ENCODE measurements around the gene MBOAT2. TPM values are rescaled to one million over a fixed set of nuclear protein-coding genes. Genes with fewer than 3 reads are reported as not detected.

The MBOAT2 gene
- total RNA-seq, 1 donor from 2014 or later: 5.0 TPM

DNA sequence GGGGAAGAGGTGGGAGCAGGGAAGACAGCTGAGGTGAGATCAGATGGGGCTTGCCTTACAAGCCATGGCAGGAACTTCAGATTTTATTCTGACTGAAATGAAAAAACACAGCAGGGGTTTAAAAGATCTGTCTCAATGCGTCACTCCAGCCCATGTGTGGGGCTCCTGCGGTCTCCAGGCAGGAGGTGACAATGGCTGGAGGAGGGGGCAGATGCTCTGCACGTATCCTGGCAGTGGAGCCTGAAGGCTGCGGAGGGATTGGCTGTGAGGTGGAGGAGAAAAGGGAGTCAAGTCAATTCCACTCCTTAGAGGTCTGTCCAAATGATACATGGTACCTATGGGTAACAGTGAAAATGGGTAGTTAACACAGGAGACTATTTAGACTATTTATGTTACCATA lies 125.6 kb downstream of the MBOAT2 start:
- Mint-ChIP-seq H3K36me3 (ENCODE audit: low read depth) (no peaks in the 10 kb centered on the region), H3K4me1 (no peaks in the 10 kb centered on the region), H3K27me3 (peaks cover 1% of the 10 kb centered on the region), H3K9me3 (no peaks in the 10 kb centered on the region), H3K4me3 (no peak overlapping the region), H3K27ac (no peak overlapping the region)
- intact Hi-C loops (cut with micrococcal nuclease): no loop called here
- DNase-seq: no peak

DNA sequence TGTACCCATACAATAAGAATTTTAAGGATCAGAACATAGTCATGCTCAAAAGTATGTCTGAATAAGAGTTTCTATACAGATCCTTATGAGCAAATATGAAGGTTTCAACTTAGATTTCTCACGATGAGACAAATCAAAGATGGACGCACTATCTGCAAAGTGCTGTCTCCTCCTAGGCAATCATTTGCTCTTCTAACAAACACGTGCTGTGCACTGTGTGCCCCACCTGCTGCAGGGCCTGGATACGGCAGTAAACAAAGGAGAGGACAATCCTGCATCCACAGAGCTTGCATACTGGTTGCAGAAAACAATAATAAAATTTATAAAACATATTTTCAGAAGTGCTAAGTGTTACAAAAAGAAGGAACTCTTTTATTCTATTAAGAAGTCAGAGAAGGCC lies 126.2 kb downstream of the MBOAT2 start:
- peaks cover 1% of the 10 kb centered on the region for H3K27me3 Mint-ChIP-seq
- no peak overlapping the region for H3K27ac Mint-ChIP-seq
- H3K4me3 Mint-ChIP-seq: no peak overlapping the region
- no peaks in the 10 kb centered on the region for H3K4me1 Mint-ChIP-seq
- no peaks in the 10 kb centered on the region for H3K9me3 Mint-ChIP-seq
- no peak for DNase-seq
- intact Hi-C loops (cut with micrococcal nuclease): no loop called here
- H3K36me3 Mint-ChIP-seq (ENCODE audit: low read depth): no peaks in the 10 kb centered on the region

DNA sequence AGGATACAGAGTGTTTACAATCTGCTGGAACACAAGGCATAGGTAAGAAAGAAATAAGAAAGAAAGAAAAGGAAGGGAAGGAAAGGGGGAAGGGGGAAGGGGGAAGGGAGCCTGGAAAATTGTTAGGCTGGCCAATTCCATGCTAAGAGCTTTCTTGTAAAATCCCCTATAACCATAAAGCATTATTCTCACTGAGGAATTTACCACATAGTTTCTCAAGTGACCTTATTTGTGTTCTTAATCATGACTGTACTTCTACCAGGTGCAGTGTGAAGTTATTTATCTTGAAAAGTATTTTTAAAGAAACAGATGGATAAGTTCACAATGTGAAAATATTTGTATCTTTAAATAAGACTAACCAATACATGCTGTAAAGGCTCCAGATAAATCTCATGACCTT lies 126.9 kb downstream of the MBOAT2 start:
- Mint-ChIP-seq H3K9me3 (no peaks in the 10 kb centered on the region), H3K27me3 (peaks cover 1% of the 10 kb centered on the region), H3K4me3 (no peak overlapping the region), H3K36me3 (ENCODE audit: low read depth) (no peaks in the 10 kb centered on the region), H3K27ac (no peak overlapping the region), H3K4me1 (no peaks in the 10 kb centered on the region)
- intact Hi-C loops (cut with micrococcal nuclease): no loop called here
- no peak for DNase-seq

DNA sequence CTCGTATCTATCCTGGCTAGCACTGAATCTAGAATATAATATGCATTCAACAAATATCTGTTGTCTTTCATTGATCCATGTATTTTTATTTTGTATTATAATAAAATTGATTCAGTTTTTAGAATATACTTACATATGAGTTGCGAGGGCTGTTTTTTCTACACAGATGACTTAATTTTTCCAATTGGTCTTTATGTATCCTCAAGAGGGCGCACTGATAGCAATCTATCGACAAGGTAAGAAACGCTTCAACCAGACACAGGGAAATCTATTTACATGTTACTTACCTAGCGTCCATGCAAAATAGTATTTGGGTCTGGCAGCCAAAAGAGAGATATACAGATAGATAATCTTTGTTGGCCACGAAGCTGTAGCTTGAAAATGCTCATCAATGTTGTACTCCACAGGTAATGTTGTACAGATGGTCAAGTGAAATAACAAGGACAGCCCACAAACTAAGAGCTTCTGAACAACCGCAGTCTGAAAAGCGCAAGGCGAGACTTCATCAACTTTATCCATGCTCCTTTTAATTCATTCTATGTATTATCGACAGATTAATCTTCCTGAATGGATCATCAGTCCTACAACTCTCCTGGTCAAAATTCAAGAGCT lies 130.6 kb downstream of the MBOAT2 start:
- intact Hi-C loops (cut with micrococcal nuclease): loop anchor here (2.0 kb wide), 1 partner anchor 266 kb away; no protein-coding TSS in a partner anchor
- Mint-ChIP-seq H3K27ac (no peak overlapping the region), H3K27me3 (peaks cover 3% of the 10 kb centered on the region), H3K4me1 (no peaks in the 10 kb centered on the region), H3K4me3 (no peak overlapping the region), H3K9me3 (no peaks in the 10 kb centered on the region), H3K36me3 (ENCODE audit: low read depth) (no peaks in the 10 kb centered on the region)
- DNase-seq: peak; percentile 62

DNA sequence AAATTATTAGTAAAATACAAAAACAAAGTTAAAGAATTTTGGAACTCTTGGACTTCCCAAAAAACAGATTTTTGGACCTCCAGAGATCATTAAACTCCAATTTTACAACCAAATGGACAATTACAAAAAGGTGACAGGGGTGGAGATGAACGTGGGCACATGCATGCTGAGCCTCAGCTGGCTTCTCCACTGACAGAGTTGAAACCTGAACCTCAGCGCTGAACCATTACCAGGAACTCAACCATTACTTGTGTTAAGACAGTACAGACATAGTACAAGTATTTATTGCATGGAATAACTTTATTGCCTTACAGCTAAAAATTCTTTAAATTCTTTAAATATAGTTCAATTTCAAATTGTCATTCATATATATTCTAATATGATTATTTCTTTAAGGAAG lies 133.0 kb downstream of the MBOAT2 start:
- H3K36me3 Mint-ChIP-seq (ENCODE audit: low read depth): no peaks in the 10 kb centered on the region
- H3K27ac Mint-ChIP-seq: no peak overlapping the region
- H3K4me1 Mint-ChIP-seq: no peaks in the 10 kb centered on the region
- no peaks in the 10 kb centered on the region for H3K9me3 Mint-ChIP-seq
- H3K27me3 Mint-ChIP-seq: peaks cover 3% of the 10 kb centered on the region
- no peak for DNase-seq
- H3K4me3 Mint-ChIP-seq: no peak overlapping the region
- intact Hi-C loops (cut with micrococcal nuclease): no loop called here

DNA sequence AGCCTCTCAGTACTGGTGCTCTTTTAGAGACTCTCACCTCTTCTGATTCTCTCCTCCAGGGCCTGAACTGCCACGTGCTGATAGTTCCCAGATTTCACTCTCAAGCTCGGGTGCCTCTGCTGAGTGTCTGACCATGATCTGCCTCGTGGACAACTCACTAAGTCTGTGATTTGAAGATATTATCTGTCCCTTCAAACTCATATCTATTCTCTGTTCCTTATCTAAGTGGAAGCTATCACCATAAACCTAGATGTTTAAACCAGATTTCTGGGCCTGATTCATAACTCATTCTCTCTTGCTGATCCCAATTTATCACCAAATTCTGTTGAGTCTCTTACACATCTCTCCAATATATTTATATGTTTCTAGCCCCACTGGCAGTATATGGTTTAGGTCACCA lies 136.1 kb downstream of the MBOAT2 start:
- intact Hi-C loops (cut with micrococcal nuclease): no loop called here
- Mint-ChIP-seq H3K27ac (no peak overlapping the region), H3K27me3 (peaks cover 6% of the 10 kb centered on the region), H3K36me3 (ENCODE audit: low read depth) (no peaks in the 10 kb centered on the region), H3K4me1 (no peaks in the 10 kb centered on the region), H3K4me3 (no peak overlapping the region), H3K9me3 (no peaks in the 10 kb centered on the region)
- DNase-seq: no peak

DNA sequence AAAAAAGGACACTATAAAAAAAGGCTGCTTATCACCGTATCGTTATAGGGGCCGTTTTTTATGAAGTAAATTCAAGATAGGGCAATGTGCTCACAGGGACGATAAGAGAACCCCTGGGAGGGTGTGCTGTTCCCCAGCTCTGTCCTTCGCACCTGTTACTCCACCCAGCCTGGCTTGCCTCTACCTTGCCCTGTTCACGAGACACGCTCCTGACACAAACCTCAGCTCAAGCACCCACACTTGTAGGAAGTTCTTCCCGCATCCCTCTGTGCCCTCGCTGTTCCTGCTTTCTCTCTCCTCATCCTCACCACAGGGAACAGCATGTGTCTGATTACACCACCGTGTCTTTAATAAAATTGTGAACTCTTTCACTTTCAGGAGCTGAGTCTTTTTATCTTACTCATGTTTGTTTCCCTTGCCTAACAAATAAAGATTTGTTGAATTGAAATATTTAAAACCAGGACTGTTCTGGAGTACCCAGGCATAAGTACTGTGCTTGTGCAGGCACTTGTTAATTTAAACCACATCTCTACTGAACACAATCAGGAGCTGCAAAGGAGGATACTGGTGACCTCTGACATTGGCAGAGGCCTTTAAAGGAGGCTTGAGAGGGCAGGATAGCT lies 140.0 kb downstream of the MBOAT2 start:
- Mint-ChIP-seq H3K36me3 (ENCODE audit: low read depth) (no peaks in the 10 kb centered on the region), H3K4me1 (no peaks in the 10 kb centered on the region), H3K27me3 (peaks cover 15% of the 10 kb centered on the region), H3K9me3 (no peaks in the 10 kb centered on the region), H3K4me3 (no peak overlapping the region), H3K27ac (no peak overlapping the region)
- no peak for DNase-seq
- intact Hi-C loops (cut with micrococcal nuclease): no loop called here

DNA sequence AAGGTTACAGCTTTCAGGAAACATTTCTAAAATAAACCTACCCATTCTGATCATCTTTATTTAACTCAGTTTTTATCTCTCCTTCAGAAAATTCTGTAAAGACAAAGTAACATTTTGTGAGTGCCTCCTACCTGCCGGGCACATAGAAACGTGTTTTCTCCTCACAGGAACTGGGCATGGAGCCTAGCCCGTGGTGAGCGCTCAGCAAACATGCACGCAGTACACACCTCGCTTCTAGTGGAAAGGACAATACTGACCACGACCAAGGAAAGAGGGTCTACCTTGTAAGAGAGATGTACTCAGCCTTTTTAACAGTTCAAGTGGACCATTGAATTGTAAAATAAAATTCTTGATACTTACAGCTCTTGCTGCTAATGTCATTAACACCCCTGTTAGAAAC lies 141.3 kb downstream of the MBOAT2 start:
- Mint-ChIP-seq H3K4me3 (no peak overlapping the region), H3K27me3 (peaks cover 17% of the 10 kb centered on the region)

DNA sequence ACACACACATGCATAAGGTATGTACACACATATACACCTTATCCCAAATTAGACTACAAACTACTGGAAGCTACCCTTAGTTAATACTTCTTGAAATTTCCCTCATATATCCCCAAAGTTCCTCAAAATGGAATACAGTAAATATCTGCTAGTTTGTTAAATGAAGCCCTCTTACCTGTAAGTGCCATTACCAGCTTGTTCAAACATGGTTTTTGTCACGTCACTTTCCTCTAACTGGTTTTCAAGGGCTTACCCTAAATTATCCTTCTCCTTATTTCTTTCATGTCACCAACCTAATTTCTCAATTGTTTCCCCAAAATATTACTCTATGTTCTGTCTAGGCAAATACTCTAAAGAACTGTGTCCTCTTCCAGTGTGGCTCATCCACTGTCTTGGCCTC lies 141.7 kb downstream of the MBOAT2 start:
- DNase-seq: no peak
- intact Hi-C loops (cut with micrococcal nuclease): no loop called here
- no peaks in the 10 kb centered on the region for H3K36me3 Mint-ChIP-seq (ENCODE audit: low read depth)
- no peak overlapping the region for H3K4me3 Mint-ChIP-seq
- no peaks in the 10 kb centered on the region for H3K9me3 Mint-ChIP-seq
- H3K27ac Mint-ChIP-seq: no peak overlapping the region
- no peaks in the 10 kb centered on the region for H3K4me1 Mint-ChIP-seq
- H3K27me3 Mint-ChIP-seq: peaks cover 20% of the 10 kb centered on the region

More for the DNA sequence above, 141.3 kb downstream of the MBOAT2 start:
- Mint-ChIP-seq H3K9me3 (no peaks in the 10 kb centered on the region), H3K27ac (no peak overlapping the region), H3K4me1 (no peaks in the 10 kb centered on the region), H3K36me3 (ENCODE audit: low read depth) (no peaks in the 10 kb centered on the region)
- intact Hi-C loops (cut with micrococcal nuclease): no loop called here
- DNase-seq: no peak

DNA sequence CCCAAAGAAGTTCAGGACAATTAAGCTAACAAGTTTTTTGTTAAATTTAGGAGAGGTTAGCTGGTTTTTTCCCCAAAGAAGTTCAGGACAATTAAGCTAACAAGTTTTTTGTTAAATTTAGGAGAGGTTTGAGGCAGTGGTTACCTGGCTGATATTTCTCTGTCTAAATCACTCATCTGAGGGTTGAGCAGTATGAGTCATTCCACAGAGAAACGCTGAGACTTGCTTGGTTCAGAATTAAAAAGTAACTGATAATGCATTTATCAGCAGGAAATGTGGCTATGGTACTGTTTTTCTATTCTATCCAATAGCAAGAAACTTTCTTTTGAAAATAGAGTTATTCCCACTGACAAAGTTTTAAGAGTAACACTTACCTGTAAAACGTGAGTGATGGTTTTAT lies 143.2 kb downstream of the MBOAT2 start:
- intact Hi-C loops (cut with micrococcal nuclease): no loop called here
- Mint-ChIP-seq H3K4me3 (no peak overlapping the region), H3K4me1 (no peaks in the 10 kb centered on the region), H3K36me3 (ENCODE audit: low read depth) (no peaks in the 10 kb centered on the region), H3K9me3 (no peaks in the 10 kb centered on the region), H3K27me3 (peaks cover 25% of the 10 kb centered on the region), H3K27ac (no peak overlapping the region)
- no peak for DNase-seq

DNA sequence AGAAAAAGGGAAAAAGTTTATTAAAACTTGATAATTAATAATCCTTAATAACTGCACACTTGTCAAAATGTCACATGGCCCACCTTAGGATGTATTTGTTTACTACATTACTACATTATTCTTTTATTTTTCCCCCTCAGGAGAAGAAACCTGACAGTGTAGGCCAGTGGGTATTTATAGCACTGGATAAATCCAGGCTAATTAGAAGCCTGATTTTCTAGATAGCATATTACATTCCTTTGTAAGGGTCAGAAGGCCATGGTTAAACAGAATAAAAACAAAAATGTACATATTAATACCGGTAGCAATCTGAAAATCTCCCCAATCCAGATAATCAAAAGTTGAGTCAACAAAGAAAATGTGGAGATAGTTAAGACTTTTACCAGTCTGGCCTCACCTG lies 144.6 kb downstream of the MBOAT2 start:
- Mint-ChIP-seq H3K36me3 (ENCODE audit: low read depth) (no peaks in the 10 kb centered on the region), H3K4me1 (no peaks in the 10 kb centered on the region)

DNA sequence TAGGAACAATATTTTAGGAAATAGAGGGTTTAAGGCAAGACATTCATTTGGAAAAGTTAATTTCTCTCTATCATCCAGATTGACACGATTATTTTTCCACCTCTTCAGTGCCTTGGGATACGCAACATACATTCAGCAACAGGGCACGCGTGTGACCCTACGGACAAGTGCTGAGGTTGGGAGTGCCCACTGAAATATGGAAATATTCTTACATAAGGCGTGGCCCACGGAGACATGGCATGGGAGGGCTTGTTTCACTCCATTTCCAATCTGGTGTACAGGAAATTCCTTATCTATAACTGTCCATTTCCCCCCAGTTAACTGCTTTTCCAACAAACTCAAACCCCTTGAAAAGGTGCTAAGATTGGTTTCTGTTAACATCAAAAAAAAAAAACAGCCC lies 145.2 kb downstream of the MBOAT2 start:
- Mint-ChIP-seq H3K4me3 (no peak overlapping the region), H3K27me3 (peaks cover 32% of the 10 kb centered on the region), H3K36me3 (ENCODE audit: low read depth) (no peaks in the 10 kb centered on the region), H3K9me3 (no peaks in the 10 kb centered on the region), H3K27ac (no peak overlapping the region), H3K4me1 (no peaks in the 10 kb centered on the region)
- no peak for DNase-seq
- intact Hi-C loops (cut with micrococcal nuclease): no loop called here

More for the DNA sequence above, 144.6 kb downstream of the MBOAT2 start:
- Mint-ChIP-seq H3K9me3 (no peaks in the 10 kb centered on the region), H3K27me3 (peaks cover 31% of the 10 kb centered on the region), H3K4me3 (no peak overlapping the region), H3K27ac (no peak overlapping the region)
- DNase-seq: no peak
- intact Hi-C loops (cut with micrococcal nuclease): no loop called here

DNA sequence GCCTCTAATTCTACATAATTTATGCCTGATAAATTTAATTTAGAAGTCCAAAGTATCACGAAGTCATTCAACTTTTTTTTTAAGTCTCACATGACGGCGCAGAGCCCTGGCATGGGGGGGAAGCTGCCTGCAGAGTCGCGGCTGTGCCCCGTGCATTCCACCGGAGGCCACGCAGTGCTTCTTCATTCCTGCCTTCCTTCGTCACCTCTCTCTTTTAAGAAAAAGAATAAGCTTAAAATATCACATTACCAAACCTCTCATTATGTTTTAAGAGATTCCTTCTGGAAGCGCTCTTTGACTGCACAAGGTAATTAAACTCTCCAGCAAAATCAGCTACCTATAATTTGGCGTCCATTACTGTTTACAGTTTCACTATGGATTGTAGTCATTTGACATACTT lies 145.8 kb downstream of the MBOAT2 start:
- Mint-ChIP-seq H3K36me3 (ENCODE audit: low read depth) (no peaks in the 10 kb centered on the region), H3K27ac (no peak overlapping the region), H3K9me3 (no peaks in the 10 kb centered on the region), H3K4me3 (no peak overlapping the region), H3K27me3 (peaks cover 36% of the 10 kb centered on the region), H3K4me1 (no peaks in the 10 kb centered on the region)
- intact Hi-C loops (cut with micrococcal nuclease): no loop called here
- DNase-seq: no peak

DNA sequence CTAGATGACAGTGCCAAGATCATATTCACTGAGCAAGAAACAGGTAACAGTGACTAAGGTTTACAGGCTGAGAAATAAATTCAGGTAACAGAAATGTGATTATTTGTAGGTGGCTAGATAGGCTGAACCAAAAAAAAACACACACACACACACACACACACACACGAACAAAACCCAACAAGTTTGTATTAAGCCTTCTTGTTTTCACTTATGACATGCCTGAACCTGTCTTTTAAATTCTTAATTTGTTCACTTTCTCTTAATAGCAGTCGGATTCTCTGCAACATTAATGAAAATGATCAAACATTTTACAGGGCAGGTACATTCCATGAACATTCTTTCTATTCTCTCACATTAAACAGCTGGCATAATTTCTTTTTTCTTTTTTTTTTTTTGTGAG lies 147.3 kb downstream of the MBOAT2 start:
- no peaks in the 10 kb centered on the region for H3K4me1 Mint-ChIP-seq
- no peak for DNase-seq
- H3K4me3 Mint-ChIP-seq: no peak overlapping the region
- peaks cover 36% of the 10 kb centered on the region for H3K27me3 Mint-ChIP-seq
- no peak overlapping the region for H3K27ac Mint-ChIP-seq
- intact Hi-C loops (cut with micrococcal nuclease): no loop called here
- no peaks in the 10 kb centered on the region for H3K9me3 Mint-ChIP-seq
- H3K36me3 Mint-ChIP-seq (ENCODE audit: low read depth): no peaks in the 10 kb centered on the region

DNA sequence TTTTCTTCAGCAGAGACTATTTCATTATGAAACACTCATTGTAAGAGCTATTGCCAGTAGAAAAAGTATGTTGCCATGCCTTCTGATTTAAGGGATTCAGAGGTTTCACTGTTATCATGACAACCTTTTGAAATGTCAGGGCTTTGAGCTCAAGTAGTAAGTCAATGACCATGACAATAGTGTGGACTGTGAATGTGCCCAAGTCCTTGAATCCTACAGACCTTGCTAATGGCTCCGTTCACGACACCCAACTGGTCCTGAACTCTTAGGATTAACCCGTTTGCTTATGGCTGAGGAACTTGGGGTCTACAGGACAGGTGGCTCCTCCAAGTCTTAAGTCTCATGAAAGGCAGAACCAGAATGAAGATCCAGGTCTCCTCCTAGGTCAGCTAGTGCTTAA lies 148.5 kb downstream of the MBOAT2 start:
- no peaks in the 10 kb centered on the region for H3K4me1 Mint-ChIP-seq
- H3K36me3 Mint-ChIP-seq (ENCODE audit: low read depth): no peaks in the 10 kb centered on the region
- H3K4me3 Mint-ChIP-seq: no peak overlapping the region
- intact Hi-C loops (cut with micrococcal nuclease): no loop called here
- H3K27me3 Mint-ChIP-seq: peaks cover 38% of the 10 kb centered on the region
- no peak overlapping the region for H3K27ac Mint-ChIP-seq
- H3K9me3 Mint-ChIP-seq: no peaks in the 10 kb centered on the region
- DNase-seq: no peak

Measured in activated CD4-positive, alpha-beta T cell treated with anti-CD3 and anti-CD28 coated beads, Interleukin-2, amount 10 ng/mL, durations not matched to agents 24 days and 14 days (primary cell).